OCI-LY1 (cell line): ENCODE measurements around the gene TUBA1C.

ENCODE experiments used
- EZH2 ChIP-seq: fragments of 200-600 bp; sonication (generic), shearing (Covaris generic); IDR thresholded peaks from 2 replicates; pipeline ENCODE4 v1.8.0; 2017; ENCODE audit warnings: borderline replicate concordance, mixed run types, mild to moderate bottlenecking, antibody characterized with exemption, low read length, moderate library complexity, mixed read lengths
- TF ChIP-seq, protein P1 (sequence below): fragments of 200-600 bp; sonication (generic), shearing (Covaris generic); IDR thresholded peaks from 2 replicates; pipeline ENCODE4 v1.5.1; 2017; ENCODE audit warnings: mild to moderate bottlenecking, antibody characterized with exemption, low read length, moderate library complexity, mixed read lengths

GRCh38 chr12:49227713-49228112 lies 37.2 kb upstream of the TUBA1C start:
- TF ChIP-seq, protein P1, sequence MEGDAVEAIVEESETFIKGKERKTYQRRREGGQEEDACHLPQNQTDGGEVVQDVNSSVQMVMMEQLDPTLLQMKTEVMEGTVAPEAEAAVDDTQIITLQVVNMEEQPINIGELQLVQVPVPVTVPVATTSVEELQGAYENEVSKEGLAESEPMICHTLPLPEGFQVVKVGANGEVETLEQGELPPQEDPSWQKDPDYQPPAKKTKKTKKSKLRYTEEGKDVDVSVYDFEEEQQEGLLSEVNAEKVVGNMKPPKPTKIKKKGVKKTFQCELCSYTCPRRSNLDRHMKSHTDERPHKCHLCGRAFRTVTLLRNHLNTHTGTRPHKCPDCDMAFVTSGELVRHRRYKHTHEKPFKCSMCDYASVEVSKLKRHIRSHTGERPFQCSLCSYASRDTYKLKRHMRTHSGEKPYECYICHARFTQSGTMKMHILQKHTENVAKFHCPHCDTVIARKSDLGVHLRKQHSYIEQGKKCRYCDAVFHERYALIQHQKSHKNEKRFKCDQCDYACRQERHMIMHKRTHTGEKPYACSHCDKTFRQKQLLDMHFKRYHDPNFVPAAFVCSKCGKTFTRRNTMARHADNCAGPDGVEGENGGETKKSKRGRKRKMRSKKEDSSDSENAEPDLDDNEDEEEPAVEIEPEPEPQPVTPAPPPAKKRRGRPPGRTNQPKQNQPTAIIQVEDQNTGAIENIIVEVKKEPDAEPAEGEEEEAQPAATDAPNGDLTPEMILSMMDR, result no peak
- TF ChIP-seq EZH2, result no peak
